GM18520 (cell line): Measurements from ENCODE around the gene PTPA.
"Not testable (repeated sequence)": the region's sequence is repeated elsewhere in the genome, so short reads cannot be mapped to it uniquely, and the experiment has no call there.

Experiments
- ATAC-seq: cut with Tn5 transposase; IDR thresholded peaks from one replicate; pipeline ENCODE4 v1.9.1; 2021; ENCODE audit not compliant: unreplicated experiment

Gene PTPA

GRCh38 chr9:129193655-129194054, 82.4 kb downstream of the PTPA start:
- no peak for ATAC-seq

- no peak for ATAC-seq
These were observed 83.0 kb downstream of the PTPA start for GRCh38 chr9:129194221-129194620.

- no peak for ATAC-seq
These were observed 84.4 kb downstream of the PTPA start for GRCh38 chr9:129195606-129196005.

GRCh38 chr9:129197045-129197444, 85.8 kb downstream of the PTPA start:
- not testable (repeated sequence) for ATAC-seq

GRCh38 chr9:129197978-129198318, 86.7 kb downstream of the PTPA start:
- no peak for ATAC-seq
